Measurements from ENCODE around the gene TRPM8. TPM values are rescaled to one million over a fixed set of nuclear protein-coding genes. Genes with fewer than 3 reads are reported as not detected.

The TRPM8 gene
- total RNA-seq, 2 donors from 2014 or later, result 0.78 TPM; not detected in 1

GRCh38 chr2:233938676-233939370, 21.6 kb downstream of the TRPM8 start:
- intact Hi-C loops (cut with DNase I), result no loop called here
- 13 to 17% methylated on average over 18 to 36 of the region's 36 CpGs for WGBS, 2 donors
- Histone ChIP-seq H3K9me3 (no peaks in the 10 kb centered on the region), H3K4me3 (no peak overlapping the region), H3K36me3 (replicated peaks in 1 of 2; ENCODE audit: insufficient read depth in 1 of 2, low read depth in 2 of 2) (no peaks in the 10 kb centered on the region), H3K4me1 (peaks cover 6% of the 10 kb centered on the region), H3K27ac (no peak overlapping the region), H3K27me3 (peaks cover 0 to 7% of the 10 kb centered on the region in 2 donors)
- ATAC-seq (no peak), DNase-seq (peak in 3 of 4 donors; percentile 8 to 33 (median 26))
- no peak for TF ChIP-seq POLR2A (IDR thresholded peaks at IDR 0.05)
- TF ChIP-seq CTCF (IDR thresholded peaks at IDR 0.05), result no peak

DNA sequence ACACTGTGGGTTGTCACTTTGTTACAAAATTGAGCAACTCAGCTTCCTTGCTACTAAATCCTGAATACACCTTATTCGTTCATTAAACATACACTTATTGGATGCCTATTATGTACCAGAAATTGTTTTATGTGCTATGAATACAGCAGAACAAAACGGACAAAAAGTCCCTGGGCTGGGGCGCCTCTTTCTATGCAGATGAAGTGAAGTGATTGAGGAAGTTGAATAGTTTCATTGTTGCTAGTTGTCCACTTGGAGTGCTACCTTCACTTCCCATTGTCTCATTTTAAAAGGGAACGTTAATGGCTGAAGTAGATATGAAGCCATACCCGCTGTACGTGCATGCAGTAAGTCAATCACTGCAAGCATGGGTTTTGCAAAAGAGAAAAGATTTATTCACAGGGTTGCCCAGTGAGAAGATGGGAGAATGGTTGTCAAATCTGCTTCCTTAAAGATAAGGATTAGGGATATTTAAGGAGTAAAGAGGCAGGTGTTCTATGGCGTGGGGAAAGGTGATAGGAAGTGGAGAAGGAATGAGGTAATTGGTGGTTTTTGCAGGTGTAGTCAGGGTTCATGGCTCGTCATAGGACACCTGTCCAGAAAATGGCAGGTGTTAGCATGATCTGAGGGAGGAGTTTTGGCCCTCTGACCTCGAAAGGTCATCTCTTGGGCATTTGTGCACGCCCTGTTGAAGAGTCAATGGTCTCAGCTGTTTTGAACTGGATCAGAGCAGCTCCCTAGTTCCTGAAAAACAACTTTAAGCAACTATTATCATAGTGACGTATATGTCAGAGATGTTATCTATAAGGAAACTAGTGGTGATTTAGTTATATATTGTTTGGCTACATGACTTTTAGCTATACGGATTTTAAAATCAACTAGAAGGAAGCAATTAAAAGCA, 23.5 kb downstream of the TRPM8 start:
- H3K27me3 ChIP-seq, result peaks cover 0 to 7% of the 10 kb centered on the region in 2 donors
- H3K36me3 ChIP-seq (replicated peaks in 1 of 2; ENCODE audit: insufficient read depth in 1 of 2, low read depth in 2 of 2), result no peaks in the 10 kb centered on the region
- DNase-seq, result no peak
- intact Hi-C loops (cut with DNase I), result no loop called here
- H3K27ac ChIP-seq, result no peak overlapping the region
- 67 to 71% methylated on average over 12 of the region's 12 CpGs for WGBS, 2 donors
- peaks cover 6% of the 10 kb centered on the region for H3K4me1 ChIP-seq
- no peak for ATAC-seq
- no peak overlapping the region for H3K4me3 ChIP-seq
- no peak for TF ChIP-seq POLR2A (IDR thresholded peaks at IDR 0.05)
- no peak for TF ChIP-seq CTCF (IDR thresholded peaks at IDR 0.05)
- H3K9me3 ChIP-seq, result no peaks in the 10 kb centered on the region

DNA sequence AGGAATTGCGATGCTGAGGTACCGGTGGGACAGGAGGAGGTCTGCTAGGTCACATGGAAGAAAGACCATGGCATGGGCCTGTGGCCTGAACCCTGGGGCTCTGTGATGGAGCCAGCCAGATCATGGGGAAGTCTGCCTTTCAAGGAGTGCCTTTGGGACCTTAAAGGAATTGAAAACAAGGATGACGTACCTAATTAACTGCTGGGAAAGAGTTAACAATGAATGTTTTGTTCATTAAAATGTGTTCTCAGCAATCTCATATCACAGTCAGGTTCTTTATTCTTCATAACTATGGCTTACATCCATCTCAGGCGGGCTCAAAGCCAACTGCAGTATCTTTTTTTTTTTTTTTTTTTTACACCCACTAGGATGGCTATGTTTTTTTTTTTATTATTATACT, 25.6 kb downstream of the TRPM8 start:
- peaks cover 6% of the 10 kb centered on the region for H3K4me1 ChIP-seq
- no peak for ATAC-seq
- peaks cover 0 to 7% of the 10 kb centered on the region in 2 donors for H3K27me3 ChIP-seq
- no peak for DNase-seq
- WGBS, 2 donors, result 87 to 91% methylated on average over 4 of the region's 4 CpGs
- intact Hi-C loops (cut with DNase I), result no loop called here
- no peaks in the 10 kb centered on the region for H3K36me3 ChIP-seq (replicated peaks in 1 of 2; ENCODE audit: insufficient read depth in 1 of 2, low read depth in 2 of 2)
- no peak overlapping the region for H3K27ac ChIP-seq
- no peak overlapping the region for H3K4me3 ChIP-seq
- H3K9me3 ChIP-seq, result no peaks in the 10 kb centered on the region
- TF ChIP-seq POLR2A (IDR thresholded peaks at IDR 0.05) (no peak), CTCF (IDR thresholded peaks at IDR 0.05) (no peak)

DNA sequence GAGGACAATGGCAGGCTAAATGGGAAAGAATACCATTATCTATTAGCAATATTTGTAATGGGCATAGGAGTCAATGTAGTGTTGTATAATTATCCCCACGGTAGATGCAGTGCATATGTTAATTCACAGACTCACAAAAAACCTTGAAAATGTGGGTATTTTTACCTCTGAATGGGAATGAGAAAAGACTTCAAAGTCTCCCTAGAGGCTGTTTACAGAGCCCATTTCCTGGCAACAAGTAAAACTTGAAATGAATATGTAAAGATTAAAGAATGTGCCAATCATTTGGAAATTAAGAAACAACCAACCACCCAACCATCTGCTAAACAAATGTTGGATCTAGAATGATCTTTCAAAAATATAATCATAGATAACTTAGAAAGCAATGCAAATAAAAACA, 27.1 kb downstream of the TRPM8 start:
- Histone ChIP-seq H3K27me3 (peaks cover 0 to 1% of the 10 kb centered on the region in 2 donors), H3K27ac (no peak overlapping the region), H3K36me3 (replicated peaks in 1 of 2; ENCODE audit: insufficient read depth in 1 of 2, low read depth in 2 of 2) (no peaks in the 10 kb centered on the region), H3K4me1 (peaks cover under 1% of the 10 kb centered on the region), H3K9me3 (no peaks in the 10 kb centered on the region), H3K4me3 (no peak overlapping the region)
- ATAC-seq (no peak), DNase-seq (no peak)
- intact Hi-C loops (cut with DNase I), result no loop called here
- TF ChIP-seq POLR2A (IDR thresholded peaks at IDR 0.05) (no peak), CTCF (IDR thresholded peaks at IDR 0.05) (no peak)
- WGBS, 2 donors, result 81 to 89% methylated on average over 1 of the region's 1 CpG
